GM18508 (cell line): ENCODE data around the gene NRSN2.
"Not testable (repeated sequence)": the region's sequence is repeated elsewhere in the genome, so short reads cannot be mapped to it uniquely, and the experiment has no call there.

Experiments used
- ATAC-seq: cut with Tn5 transposase; IDR thresholded peaks from one replicate; pipeline ENCODE4 v1.9.1; 2021; ENCODE audit warnings: moderate number of reproducible peaks; ENCODE audit not compliant: insufficient read depth, unreplicated experiment

The NRSN2 gene

DNA sequence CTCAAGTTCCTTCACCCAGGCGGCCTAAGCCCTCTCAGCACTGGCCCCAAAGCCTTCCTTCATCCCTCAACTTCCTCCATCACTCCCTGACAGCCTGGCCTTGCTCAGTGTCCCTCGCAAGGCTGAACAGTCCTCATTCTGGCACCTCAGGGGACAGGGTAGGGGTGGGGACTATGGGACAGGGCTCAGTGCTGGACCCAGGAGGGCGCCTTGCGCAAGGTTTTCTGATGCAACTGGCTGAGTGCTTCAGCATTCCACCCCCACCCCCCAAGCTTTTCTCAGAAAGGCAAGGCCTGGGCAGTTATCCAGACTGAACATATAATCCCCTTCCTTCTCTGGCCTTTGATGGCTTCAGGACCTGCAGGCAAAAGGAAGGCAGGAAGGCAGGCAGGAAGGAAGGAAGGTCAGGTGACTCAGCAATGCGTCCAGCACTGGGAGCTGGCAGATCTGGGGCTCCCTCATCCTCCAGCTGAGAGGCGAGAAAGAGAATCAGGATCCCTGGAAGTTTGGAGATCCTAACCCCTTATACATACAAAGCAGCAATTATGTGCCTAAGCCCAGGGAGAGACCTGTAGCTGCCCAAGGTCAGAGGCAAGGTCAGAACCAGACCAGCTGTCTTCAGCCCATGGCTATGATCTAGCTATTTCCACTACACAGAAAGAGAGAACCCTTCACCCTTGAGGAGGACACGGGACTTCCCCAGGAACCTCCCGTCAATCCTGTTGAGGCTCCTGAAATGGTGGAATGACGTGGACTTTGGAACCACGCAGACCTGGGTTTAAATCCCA lies 25.0 kb downstream of the NRSN2 start:
- ATAC-seq, result no peak

DNA sequence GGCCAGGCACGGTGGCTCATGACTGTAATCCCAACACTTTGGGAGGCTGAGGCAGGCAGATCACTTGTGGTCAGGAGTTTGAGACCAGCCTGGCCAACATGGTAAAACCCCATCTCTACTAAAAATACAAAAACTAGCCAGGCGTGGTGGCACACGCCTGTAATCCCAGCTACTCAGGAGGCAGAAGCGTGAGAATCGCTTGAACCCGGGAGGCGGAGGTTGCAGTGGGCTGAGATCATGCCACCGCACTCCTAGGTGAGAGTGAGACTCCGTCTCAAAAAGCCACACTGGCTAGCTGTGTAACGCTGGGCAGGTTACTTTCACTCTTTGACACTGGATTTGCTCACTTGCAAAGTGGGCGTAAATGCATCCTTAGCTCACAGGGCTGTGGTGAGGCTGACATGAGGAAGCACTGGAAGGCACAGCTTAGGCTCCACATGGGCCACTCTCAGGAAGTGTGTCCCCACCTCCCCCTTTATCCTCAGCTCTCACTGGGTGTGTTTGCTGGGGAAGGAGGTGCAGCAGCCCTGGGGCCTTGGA lies 25.7 kb downstream of the NRSN2 start:
- not testable (repeated sequence) for ATAC-seq

GRCh38 chr20:373171-373890 lies 26.4 kb downstream of the NRSN2 start:
- ATAC-seq, result no peak

DNA sequence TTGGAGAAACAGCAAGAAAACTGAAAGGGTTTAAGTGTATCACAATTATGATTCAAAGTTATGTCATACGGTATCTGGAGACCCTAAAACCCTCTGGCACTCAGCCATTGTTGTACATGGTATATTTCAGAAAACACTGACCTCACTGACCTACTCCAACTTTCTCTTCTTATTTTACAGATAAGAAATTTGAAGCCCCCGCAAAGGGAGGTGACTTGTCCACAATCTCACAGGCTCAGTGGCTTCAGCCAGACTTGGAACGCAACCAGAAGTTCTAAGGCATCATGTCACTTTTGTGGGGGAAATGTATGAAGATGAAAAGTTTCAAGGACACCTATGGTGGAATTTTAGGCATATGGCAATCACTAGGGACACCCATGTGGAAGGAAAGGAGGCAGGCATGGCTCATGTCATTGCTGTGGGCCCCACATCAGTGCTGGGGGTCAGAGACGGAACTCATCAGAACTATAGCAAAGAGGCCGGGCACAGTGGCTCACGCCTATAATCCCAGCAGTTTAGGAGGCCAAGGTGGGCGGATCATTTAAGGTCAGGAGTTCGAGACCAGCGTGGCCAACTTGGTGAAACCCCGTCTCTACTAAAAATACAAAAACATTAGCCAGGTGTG lies 28.5 kb downstream of the NRSN2 start:
- no peak for ATAC-seq

- no peak for ATAC-seq
These were observed 29.2 kb downstream of the NRSN2 start for GRCh38 chr20:376089-376488.

GRCh38 chr20:376750-377149 lies 29.8 kb downstream of the NRSN2 start:
- ATAC-seq, result no peak

DNA sequence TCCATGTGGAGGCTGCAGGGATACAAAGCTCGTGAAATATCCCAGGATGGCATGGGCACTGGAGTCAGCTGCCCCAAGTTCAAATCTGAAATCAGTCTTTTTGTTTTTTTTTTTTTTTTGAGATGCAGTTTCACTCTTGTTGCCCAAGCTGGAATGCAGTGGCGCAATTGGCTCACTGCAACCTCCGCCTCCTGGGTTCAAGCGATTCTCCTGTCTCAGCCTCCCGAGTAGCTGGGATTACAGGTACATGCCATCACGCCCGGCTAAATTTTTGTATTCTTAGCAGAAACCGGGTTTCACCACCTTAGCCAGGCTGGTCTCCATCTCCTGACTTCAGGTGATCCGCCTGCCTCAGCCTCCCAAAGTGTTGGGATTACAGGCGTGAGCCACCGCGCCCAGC lies 30.7 kb downstream of the NRSN2 start:
- ATAC-seq, result not testable (repeated sequence)

DNA sequence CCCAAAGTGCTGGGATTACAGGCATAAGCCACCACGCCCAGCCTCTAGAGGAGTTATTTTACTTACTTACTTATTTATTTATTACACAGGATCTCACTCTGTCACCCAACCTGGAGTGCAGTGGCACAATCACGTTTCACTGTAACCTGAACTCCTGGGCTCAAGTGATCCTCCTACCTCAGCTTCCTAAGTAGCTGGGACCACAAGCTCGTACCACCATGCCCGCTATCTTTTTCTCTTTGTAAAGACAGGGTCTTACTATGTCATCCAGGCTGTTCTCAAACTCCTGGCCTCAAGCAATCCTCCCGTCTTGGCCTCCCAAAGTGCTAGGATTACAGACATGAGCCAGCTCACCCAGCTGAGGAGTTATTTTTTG lies 32.0 kb downstream of the NRSN2 start:
- ATAC-seq, result no peak

- ATAC-seq, result peak; percentile 52
These were observed 34.1 kb downstream of the NRSN2 start for GRCh38 chr20:380763-381580.

- no peak for ATAC-seq
These were observed 34.8 kb downstream of the NRSN2 start for GRCh38 chr20:381581-382290.

DNA sequence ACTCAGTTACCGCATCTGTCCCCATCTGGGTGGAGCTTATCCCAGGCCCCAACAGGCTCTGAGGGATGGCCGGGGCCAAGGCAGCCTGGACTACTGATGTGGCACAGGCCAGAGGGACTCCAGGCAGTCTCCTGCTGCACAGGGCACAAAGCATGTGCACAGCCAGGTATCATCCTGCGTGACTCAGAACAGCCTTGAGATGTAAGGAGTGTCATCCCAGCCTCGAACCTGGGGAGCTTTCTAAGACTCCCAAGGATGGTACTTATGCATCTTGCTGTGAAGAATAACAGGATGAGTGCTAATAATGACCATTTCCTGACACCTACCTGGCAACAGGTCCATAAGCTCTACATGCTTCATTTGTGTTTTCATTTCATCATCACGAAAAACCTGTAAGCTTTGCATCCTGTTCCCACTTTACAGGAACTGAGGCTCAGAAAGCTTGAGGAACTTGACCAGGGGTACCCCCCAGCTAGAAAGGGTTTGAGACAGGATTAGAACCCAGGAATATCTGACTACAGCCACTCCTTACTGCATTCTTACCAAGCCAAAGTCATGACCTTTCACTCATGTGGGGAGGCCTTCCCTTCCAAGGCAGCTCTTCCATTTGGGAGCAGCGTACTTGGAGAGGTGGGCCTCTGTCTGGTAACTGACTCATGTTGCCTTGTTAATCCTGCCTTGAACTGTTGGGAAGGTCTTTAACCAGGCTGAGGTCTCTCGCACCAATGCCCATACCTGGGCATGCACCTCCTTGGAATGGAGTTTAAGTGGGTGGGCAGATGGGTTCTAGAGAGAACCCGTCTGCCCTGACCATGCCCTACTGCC lies 35.6 kb downstream of the NRSN2 start:
- ATAC-seq, result no peak

- ATAC-seq, result no peak
These were observed 37.0 kb downstream of the NRSN2 start for GRCh38 chr20:383889-384288.

- no peak for ATAC-seq
These were observed 37.8 kb downstream of the NRSN2 start for GRCh38 chr20:384723-385122.

DNA sequence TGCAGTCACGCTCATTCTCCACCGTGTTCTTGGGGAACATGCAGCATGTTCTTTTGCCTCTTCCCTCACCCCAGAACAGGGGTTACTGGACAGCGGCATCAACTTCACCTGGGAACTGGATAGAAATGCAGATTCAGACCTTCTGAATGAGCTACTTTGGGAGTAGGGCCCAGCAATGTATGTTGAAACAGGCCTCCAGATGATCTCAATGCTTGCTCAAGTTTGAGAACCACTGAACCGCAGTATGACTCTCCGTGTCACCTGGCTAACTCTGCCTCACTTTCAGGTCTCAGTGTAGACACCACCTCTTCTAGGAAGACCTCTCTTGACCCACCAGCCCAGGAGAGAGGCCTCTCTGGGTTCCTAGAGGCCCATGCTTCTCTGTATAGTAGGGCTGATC lies 38.5 kb downstream of the NRSN2 start:
- no peak for ATAC-seq

- ATAC-seq, result not testable (repeated sequence)
These were observed 39.7 kb downstream of the NRSN2 start for GRCh38 chr20:386634-387033.

DNA sequence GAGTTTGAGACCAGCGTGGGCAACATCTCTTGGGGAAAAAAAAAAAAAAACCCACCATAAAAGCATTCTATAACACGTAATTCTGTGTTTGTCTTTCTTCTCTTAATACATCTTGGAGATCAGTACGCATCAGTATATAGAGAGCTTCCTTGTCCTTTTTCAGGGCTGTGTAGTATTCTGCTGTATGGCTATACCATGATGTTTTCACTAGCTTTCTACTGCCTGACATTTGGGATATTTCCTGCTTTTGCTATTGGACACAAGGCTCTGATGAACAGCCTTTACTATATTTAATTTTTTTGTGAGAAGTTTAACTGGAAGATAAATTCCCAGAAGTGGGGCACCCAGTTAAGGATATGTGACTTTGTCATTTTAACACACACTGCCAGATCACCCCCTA lies 40.6 kb downstream of the NRSN2 start:
- no peak for ATAC-seq

DNA sequence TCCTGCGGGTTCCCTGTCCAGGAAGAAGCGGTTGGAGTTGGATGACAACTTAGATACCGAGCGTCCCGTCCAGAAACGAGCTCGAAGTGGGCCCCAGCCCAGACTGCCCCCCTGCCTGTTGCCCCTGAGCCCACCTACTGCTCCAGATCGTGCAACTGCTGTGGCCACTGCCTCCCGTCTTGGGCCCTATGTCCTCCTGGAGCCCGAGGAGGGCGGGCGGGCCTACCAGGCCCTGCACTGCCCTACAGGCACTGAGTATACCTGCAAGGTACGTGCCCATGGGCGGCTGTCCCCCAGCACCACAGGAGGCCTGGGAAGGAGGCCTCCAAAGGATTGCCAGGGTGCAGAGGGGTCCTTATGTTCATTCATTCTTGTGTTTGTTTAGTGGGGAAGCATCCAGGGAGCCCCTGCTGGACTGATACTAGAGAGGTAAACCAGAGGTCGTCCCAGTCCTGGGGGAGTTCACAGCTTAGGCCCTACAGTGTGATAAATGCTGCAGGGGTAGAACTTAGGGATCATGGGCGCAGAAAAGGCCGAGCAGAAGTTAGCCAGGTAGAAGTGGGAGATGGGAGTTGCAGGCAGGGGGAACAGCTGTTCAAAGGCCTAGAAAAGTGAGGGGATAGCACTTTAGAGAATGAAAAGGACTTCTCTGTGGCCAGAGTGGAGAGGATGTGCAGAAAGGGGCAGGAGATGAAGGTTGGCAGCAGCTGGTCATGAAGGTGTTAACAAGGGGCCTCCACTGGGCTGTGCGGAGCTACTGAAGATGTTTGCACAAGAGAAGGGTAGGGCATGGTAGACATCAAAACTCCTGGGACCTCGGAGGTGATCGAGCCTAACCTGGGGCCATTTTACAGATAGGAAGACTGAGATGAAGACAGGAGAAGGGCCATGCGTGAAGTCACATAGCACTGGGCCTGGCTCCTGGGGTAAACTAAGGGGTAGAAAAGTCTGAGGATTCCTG lies 41.4 kb downstream of the NRSN2 start:
- no peak for ATAC-seq

- ATAC-seq, result no peak
These were observed 42.3 kb downstream of the NRSN2 start for GRCh38 chr20:389220-389619.
